NCI-H1092 treated with DMSO at 0.1 percent for 48 hours (cell line): Measurements from ENCODE around the gene RNU6-8.

Source experiments
- DNase-seq: peaks from one replicate; lab custom pipeline; 2025; lab: John Stamatoyannopoulos, UW

RNU6-8 gene

GRCh38 chr14:32202998-32203882 lies at the start of gene RNU6-8:
TSS of gene RNU6-8 (minus strand) at chr14:32203269.
- peak; percentile 94 for DNase-seq

GRCh38 chr14:32252030-32252670 lies 49.1 kb upstream of the RNU6-8 start:
- peak; percentile 89 for DNase-seq

GRCh38 chr14:32251530-32251929 lies 48.5 kb upstream of the RNU6-8 start:
- DNase-seq: no peak

GRCh38 chr14:32250681-32251080 lies 47.6 kb upstream of the RNU6-8 start:
- DNase-seq: no peak

- no peak for DNase-seq
Observed at GRCh38 chr14:32249780-32250179, 46.7 kb upstream of the RNU6-8 start.

- no peak for DNase-seq
Observed at GRCh38 chr14:32249371-32249770, 46.3 kb upstream of the RNU6-8 start.

- no peak for DNase-seq
Observed at GRCh38 chr14:32246751-32247150, 43.7 kb upstream of the RNU6-8 start.

GRCh38 chr14:32244404-32244803 lies 41.3 kb upstream of the RNU6-8 start:
- no peak for DNase-seq

- DNase-seq: no peak
Observed at GRCh38 chr14:32233260-32233659, 30.2 kb upstream of the RNU6-8 start.

- no peak for DNase-seq
Observed at GRCh38 chr14:32232481-32232880, 29.4 kb upstream of the RNU6-8 start.

GRCh38 chr14:32230695-32231280 lies 27.7 kb upstream of the RNU6-8 start:
- no peak for DNase-seq

- DNase-seq: no peak
Observed at GRCh38 chr14:32230181-32230580, 27.1 kb upstream of the RNU6-8 start.

GRCh38 chr14:32226056-32226455 lies 23.0 kb upstream of the RNU6-8 start:
- DNase-seq: no peak

- no peak for DNase-seq
Observed at GRCh38 chr14:32225378-32225920, 22.4 kb upstream of the RNU6-8 start.

GRCh38 chr14:32224737-32225377 lies 21.8 kb upstream of the RNU6-8 start:
- no peak for DNase-seq

GRCh38 chr14:32217301-32217700 lies 14.2 kb upstream of the RNU6-8 start:
- peak; percentile 80 for DNase-seq

GRCh38 chr14:32212833-32213232 lies 9.8 kb upstream of the RNU6-8 start:
- DNase-seq: no peak

- no peak for DNase-seq
Observed at GRCh38 chr14:32211068-32211404, 8.0 kb upstream of the RNU6-8 start.

- no peak for DNase-seq
Observed at GRCh38 chr14:32209471-32209870, 6.4 kb upstream of the RNU6-8 start.

- DNase-seq: no peak
Observed at GRCh38 chr14:32208490-32208889, 5.4 kb upstream of the RNU6-8 start.

- no peak for DNase-seq
Observed at GRCh38 chr14:32206552-32206951, 3.5 kb upstream of the RNU6-8 start.

- no peak for DNase-seq
Observed at GRCh38 chr14:32205984-32206383, 2.9 kb upstream of the RNU6-8 start.
